ENCODE measurements around the gene AQP3. TPM values are rescaled to one million over a fixed set of nuclear protein-coding genes. Genes with fewer than 3 reads are reported as not detected.
"Not testable (repeated sequence)": the region's sequence is repeated elsewhere in the genome, so short reads cannot be mapped to it uniquely, and the experiment has no call there.

AQP3 gene
- total RNA-seq = 0.95 and 1.6 TPM in 2 replicates

GRCh38 chr9:33446946-33447798, at the start of gene AQP3:
AQP3 (minus strand) TSS chr9:33447593; CDS start chr9:33447530, 63 bp downstream.
- ATAC-seq (ENCODE audit: low read depth) (peak; percentile 77), DNase-seq (peak; percentile 37)
- no peaks in the 10 kb centered on the region for H3K9me3 Mint-ChIP-seq
- H3K36me3 Mint-ChIP-seq (ENCODE audit: low read depth) = no peaks in the 10 kb centered on the region
- H3K4me1 Mint-ChIP-seq = peaks cover 20% of the 10 kb centered on the region
- peak within 1 kb of the TSS; percentile 70 for H3K27ac Mint-ChIP-seq
- peaks cover 7% of the 10 kb centered on the region for H3K27me3 Mint-ChIP-seq
- TF ChIP-seq CTCF (IDR thresholded peaks at IDR 0.05) = no peak
- CTCF ChIA-PET = interaction anchor here (1.3 to 1.4 kb wide), 2 partner anchors 20 to 32 kb away, joined by 3 to 4 read pairs; no protein-coding TSS in a partner anchor
- H3K4me3 Mint-ChIP-seq = peak within 1 kb of the TSS; percentile 83
- intact Hi-C loops (cut with micrococcal nuclease) = loop anchor here (5.0 kb wide), 1 partner anchor 70 kb away; no protein-coding TSS in a partner anchor
- POLR2A ChIA-PET = interaction anchor here (1.0 kb wide), 2 partner anchors 13 to 44 kb away, joined by 3 read pairs; no protein-coding TSS in a partner anchor

DNA sequence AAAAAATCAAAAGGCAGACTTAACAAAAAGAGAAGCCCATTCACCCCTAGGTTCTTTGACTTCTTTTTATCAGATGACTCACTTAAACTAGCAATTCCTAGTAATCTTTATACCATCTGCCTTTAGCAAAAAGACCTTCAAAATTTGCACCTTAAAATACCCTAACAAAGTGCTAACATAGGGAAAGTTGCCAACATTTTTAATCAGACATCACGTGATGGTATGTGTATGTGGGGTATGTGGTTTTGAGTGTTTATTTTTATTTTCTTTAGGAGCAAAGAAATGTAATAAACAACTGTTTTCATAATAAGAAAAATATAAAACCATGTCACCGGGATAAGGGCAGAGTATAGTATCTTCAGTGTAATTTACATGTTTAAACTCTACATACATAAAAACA, 46.4 kb upstream of the AQP3 start:
- CTCF ChIA-PET; H3K27ac Mint-ChIP-seq; DNase-seq; H3K27me3 Mint-ChIP-seq; H3K9me3 Mint-ChIP-seq; POLR2A ChIA-PET; intact Hi-C loops (cut with micrococcal nuclease); H3K36me3 Mint-ChIP-seq (ENCODE audit: low read depth); H3K4me1 Mint-ChIP-seq; H3K4me3 Mint-ChIP-seq; ATAC-seq (ENCODE audit: low read depth): not testable (repeated sequence)

DNA sequence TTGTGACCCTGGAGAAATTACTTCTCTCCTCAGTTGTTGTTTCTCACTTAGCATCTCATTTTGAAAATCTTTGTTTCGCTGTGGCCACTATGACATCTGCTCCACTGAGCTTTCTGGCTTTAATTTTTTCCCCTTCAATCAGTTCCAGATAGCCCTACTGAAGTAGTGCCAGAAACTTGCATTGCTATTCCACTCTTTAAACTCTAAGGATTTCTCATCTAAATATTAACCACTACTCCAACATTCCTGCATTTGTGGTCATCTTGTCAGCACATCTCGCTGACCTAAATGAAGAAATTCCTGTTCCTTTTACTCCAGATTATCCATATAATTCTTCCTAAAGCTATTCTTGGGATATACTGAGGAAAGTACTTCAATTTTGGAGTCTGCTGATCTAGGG, 41.7 kb upstream of the AQP3 start:
- ATAC-seq (ENCODE audit: low read depth) (no peak), DNase-seq (no peak)
- no peaks in the 10 kb centered on the region for H3K4me1 Mint-ChIP-seq
- H3K27ac Mint-ChIP-seq = no peak overlapping the region
- H3K4me3 Mint-ChIP-seq = no peak overlapping the region
- H3K9me3 Mint-ChIP-seq = no peaks in the 10 kb centered on the region
- peaks cover 6% of the 10 kb centered on the region for H3K27me3 Mint-ChIP-seq
- CTCF ChIA-PET = no interaction called here
- POLR2A ChIA-PET = no interaction called here
- TF ChIP-seq CTCF (IDR thresholded peaks at IDR 0.05) = no peak
- no peaks in the 10 kb centered on the region for H3K36me3 Mint-ChIP-seq (ENCODE audit: low read depth)
- intact Hi-C loops (cut with micrococcal nuclease) = no loop called here

- H3K36me3 Mint-ChIP-seq (ENCODE audit: low read depth); DNase-seq; H3K27me3 Mint-ChIP-seq; H3K4me1 Mint-ChIP-seq; ATAC-seq (ENCODE audit: low read depth); H3K27ac Mint-ChIP-seq; intact Hi-C loops (cut with micrococcal nuclease); POLR2A ChIA-PET; CTCF ChIA-PET; H3K4me3 Mint-ChIP-seq; H3K9me3 Mint-ChIP-seq: not testable (repeated sequence)
Observed at GRCh38 chr9:33485312-33485711, 37.9 kb upstream of the AQP3 start.

- POLR2A ChIA-PET = no interaction called here
- CTCF ChIA-PET = no interaction called here
Observed at GRCh38 chr9:33480976-33481375, 33.6 kb upstream of the AQP3 start.

More at GRCh38 chr9:33480976-33481375, 33.6 kb upstream of the AQP3 start:
- ATAC-seq (ENCODE audit: low read depth) (no peak), DNase-seq (no peak)
- no peak for TF ChIP-seq CTCF (IDR thresholded peaks at IDR 0.05)
- Mint-ChIP-seq H3K27ac (no peak overlapping the region), H3K27me3 (no peaks in the 10 kb centered on the region), H3K4me1 (no peaks in the 10 kb centered on the region), H3K9me3 (no peaks in the 10 kb centered on the region), H3K4me3 (no peak overlapping the region), H3K36me3 (ENCODE audit: low read depth) (peaks cover 4% of the 10 kb centered on the region)
- intact Hi-C loops (cut with micrococcal nuclease) = no loop called here

Data from activated B cell treated with CpG ODN at 0.5 μM for 24 hours (primary cell).